ENCODE results near the gene SESN3.
A peak's percentile ranks its signal among the peaks of the same experiment; 100 is the strongest.
"Not testable (repeated sequence)": the region's sequence is repeated elsewhere in the genome, so short reads cannot be mapped to it uniquely, and the experiment has no call there.

The SESN3 gene

DNA sequence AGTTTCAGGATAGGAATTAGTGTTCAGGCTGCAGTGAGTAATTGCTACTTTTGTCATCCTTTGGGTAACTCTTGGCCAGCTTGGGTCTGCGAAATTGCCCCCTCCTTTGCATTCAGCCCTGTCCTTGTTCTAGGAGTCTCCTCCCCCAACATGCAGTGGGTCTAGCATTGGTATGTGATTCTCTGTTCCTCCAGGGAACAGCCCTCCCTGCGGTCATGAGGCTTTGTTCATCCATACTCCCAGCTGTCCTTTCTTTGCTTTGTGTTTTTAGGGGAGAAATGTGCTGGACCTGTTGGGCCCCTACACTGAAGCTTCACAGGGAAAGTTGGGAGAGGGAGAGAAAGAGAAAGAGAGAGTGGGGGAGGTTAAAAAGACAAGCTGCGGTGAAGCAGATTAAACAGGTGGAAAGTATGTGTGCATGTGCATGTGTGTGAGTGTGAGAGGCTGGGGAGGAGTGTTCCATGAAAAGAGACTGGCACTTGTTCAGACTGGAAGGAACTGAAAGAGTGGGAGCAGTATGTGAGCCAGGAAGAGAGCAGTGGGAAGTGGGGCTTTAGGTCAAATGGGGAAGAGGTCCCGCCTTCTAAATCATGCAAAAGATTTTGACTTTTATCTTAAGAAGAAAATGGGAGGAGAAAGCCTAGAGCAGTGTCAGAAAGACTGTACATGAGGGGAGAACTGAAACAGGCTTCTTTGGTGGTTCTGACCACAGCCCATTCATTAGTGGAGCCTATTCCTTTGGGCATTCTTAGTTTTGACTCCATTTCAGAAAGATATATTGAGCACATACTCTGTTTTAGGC lies 17.9 kb upstream of the SESN3 start:
- no peak for DNase-seq

DNA sequence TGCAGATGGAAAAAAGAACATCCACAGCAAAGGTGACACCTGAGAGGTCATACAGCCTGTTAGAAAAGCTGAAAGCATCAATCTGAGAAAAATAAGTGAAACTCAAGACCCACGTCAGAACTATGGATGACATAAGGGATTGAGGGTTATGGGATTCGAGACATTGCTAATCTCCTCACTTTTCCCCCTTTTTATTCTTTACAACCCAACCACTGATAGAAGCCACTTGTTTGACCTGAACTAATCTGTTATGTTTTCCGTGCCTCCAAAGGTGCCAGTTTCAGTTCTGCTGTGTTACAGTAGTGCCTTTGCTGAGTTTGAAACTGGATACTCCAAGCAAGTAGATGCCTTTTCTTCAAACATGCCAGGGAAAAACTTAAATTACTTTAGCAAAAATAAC lies 16.9 kb upstream of the SESN3 start:
- no peak for DNase-seq

DNA sequence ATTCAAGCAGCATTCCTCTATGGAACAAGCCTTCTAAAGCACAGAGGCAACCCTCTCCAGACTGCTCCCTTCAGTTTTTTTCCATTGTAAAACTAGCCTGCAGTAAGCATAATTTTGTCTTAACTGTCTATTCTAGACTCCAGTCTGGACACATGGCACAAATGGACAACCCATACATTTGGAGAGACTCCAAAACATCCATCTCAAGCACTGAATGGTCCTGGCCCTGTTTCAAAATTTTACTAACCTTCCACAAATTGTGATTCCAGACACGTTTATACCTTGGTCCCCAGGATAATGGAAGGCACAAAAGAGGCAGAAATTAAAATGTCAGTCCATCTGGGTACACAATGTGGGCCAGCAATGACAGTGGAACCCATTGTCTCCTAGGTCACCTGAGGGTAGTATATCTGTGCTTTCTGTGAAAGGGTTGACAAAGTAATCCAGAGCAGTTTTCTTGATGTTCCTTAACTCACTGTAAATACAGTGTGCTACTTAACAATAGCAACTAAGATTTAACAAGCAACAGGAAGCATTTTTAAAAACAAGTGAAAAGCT lies 16.2 kb upstream of the SESN3 start:
- no peak for DNase-seq

DNA sequence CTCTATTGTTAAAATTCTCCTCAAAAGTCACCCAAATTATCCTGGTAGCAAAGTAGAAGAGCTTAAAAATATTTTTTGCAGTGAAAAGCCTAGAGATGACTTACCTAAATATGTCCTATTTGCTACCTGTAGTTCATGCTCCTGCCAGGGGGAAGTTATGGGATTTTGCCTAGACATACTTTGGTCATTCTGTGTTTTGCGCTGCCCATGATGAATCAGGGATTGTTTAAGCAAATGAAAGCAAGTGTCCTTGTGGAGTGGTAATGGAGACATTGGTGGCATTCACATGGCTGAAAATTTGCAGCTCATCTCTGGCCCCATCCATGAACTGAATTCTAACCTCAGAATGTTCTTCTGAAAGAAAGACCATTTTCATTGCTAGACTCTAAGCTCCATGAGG lies 14.6 kb upstream of the SESN3 start:
- DNase-seq, result no peak

DNA sequence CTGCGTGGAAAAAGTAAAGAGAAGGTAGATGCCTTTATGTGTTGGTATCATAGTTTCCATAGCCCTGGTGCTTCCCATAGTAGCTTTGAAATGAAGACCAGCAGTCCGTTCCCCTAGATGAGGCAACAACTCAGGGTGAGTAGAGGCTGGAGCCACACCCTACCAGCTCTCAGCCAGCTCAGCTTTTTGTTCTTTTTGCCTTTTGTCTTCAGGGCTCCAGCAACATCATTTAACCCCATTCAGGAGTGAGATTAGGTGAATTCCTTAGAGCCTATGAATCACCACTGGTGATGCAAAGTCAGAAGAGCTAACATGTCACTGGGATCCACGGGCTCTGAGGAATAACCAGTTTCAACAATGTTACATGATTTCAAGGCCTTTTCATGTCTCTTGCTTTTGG lies 14.0 kb upstream of the SESN3 start:
- no peak for DNase-seq

DNA sequence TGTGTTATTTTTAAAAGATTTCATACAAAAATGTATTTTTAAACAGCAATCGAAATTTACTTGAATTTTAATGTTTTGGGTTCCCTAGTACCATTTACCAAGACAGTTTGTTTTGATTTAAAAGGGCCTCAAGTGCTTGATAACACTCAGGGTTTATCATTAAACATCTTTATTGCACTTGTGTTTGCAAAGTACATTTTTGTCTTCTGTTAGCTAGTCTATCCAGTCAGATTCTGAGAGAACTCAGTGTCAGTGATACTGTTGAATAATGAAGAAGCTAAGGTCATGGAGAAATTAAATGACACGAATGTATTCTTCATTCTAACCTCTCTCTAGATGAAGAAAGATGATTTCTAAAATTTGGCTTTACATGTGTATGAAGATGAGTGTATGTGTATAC lies 12.7 kb upstream of the SESN3 start:
- no peak for DNase-seq

DNA sequence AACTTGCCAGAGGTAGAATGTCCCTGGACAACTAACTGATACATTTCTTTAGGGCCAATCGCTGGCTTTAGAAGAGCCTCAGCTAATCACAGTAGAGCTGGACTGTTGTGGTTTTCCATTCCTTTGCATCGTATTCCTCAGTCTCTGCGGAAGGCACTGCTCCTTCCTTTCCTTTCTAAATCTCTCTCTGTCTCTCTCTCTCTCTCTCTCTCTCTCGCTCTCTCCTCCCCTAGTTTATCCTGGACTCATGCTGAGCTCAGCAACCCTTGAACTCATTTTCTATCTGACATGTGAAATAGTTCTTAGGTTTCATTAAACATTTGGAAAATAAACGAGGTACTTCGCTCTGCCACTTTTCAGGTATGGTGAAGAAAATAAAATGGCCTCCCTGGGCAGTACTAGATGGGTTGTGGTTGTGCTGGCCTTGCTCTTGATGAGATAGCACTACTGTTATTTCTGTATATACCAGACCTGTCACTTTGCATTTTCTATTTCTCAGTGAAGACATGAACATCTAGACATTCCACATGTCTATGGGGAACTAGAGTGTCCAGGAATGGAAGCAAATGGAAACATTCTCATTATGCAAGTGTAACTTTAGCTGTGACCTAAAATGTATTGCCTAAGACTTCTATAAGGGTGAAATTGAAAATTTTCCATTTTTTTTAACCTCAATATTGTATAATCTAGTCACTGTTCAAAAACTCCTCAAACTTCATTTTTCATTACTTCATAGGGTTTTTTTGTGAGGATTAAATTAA lies 12.0 kb upstream of the SESN3 start:
- no peak for DNase-seq

DNA sequence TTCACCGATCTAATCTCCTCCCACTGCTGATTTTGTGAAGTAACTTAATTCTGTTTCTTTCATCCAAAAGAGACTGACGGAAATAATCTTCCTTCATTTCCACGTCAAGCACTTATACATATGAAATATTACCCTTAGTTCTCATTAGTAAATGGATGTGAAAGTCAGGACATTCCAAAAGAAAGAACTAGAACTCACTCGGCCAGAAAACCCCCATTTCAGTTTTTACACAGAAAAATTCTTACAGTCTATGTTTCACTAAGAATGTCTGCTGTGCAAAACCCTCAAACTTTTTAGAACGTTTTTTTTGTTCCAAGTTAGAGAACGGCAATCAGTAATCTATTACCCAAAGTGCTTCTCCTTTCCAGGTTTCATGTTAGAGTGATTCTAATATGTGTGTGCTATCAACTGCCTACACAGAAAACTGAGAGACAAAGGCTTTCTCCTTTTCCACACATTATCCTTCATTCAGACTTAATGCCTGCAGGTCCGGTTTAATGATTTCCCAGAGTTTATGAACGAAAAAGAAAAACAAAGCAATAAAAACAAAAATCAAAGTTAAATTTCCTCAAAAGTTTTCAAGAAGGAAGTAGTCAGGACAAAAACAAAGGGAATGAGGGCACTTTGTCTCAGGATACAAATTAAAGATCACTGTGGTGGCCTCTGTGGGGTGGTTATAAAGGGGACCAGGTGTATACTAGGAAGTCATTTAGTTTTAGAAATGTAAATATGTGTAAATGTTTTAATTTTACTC lies 11.3 kb upstream of the SESN3 start:
- no peak for DNase-seq

DNA sequence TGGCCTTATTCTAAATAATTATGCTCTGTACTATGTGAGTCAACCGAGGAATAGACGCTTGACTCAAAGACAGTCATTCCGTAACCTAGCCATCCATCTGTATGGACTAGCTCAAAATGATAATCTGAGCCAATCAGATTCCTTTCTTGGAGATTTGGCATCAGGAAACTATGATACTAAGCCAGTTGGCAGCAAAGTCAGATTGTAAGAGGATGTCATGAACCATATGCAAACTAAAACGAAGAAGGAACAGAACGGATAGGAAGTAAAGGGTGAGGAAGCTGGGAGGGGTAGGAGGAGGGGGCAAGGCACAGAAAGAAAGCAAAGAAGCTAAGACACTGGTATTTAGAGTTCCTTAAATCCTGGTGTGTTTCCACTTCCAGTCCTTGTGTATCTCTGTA lies 10.7 kb upstream of the SESN3 start:
- no peak for DNase-seq

DNA sequence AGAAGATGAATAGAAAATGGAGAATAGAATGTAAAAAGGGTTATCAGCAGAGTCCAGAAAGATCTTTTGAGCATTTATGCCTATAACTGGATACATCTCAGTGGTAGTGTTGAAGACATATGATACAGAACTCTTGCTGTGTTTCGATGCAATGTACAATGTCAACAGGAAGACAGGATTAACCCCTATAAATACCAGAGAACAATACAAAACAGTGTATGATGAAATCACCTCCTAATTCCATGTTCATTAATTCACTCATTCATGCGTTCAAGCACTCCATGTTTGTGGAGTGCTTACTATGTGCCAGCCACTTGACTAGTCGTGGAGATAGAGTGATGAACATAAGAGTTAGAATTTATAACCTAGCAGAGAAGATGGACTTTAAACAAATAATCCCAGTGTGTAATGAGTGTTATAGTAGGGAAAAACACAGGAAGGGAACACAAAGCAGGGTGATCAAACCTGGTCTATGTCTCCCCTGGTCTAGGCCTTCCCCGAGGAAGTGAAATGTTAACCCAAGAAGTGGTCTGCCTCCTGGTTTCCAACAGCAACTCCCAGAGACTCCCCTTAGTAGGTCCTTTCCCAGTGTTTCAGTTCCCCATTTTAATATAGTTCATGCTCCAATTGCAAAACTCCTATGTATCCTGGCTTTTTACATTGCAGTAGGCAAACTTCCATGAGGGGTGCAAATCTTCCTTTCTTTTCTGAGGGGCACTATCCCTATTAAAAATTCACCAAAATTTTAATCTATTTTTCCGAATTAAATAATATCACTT lies 9.1 kb upstream of the SESN3 start:
- DNase-seq, result no peak

DNA sequence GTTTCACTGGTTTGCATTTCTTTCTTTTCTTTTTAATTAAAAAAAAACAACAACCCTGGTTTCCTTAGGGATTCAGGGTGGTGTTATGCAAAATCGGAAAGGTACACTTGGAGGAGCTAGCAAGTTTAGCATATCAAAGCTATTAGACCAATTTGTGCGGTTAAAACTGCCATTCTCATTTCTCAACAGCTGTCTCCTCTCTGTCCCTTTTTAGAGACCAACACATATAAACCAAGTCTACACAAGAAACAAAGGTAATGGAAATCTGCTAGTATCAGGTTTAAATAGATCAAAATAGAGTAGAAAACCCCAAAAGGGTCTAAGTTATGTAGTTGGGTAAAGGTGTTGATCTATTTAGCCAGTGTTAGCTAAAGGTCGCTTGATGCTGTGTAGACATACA lies 1.7 kb upstream of the SESN3 start:
- DNase-seq, result no peak

DNA sequence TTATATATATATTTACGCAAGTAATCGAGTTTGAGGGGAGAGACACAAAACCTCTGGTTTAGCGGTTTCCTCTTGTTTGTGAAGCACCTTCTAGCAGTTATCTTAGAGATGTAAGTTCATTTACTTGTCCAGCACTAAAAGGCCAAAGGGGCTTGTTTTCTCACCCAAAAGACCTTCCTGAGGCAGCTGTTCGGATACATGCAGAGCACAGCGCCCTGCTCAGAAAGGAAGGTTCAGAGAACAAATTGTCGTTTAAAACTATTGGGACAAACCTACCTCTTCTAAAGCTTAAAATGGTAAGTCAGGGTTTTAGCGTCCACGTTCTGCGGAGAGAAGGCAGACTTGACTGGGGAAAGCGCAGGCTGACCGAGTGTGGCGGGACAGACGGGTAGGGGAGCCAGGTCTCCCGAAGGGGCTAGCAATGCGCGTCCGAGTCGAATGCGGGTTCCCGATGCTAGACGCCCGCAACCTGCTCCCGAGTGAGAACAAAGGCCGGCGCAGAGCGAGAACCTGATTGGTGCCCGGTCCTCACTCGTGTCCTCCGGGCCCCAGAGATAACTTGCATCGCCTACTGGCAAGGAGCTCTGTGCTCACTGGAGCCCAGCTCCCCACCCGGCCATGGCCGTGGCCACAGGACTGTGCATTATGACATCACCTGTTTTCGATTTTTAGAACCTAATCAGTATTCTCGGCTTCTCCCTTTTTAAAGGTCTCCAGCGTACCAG lies 1.0 kb upstream of the SESN3 start:
- peak; percentile 80 for DNase-seq

DNA sequence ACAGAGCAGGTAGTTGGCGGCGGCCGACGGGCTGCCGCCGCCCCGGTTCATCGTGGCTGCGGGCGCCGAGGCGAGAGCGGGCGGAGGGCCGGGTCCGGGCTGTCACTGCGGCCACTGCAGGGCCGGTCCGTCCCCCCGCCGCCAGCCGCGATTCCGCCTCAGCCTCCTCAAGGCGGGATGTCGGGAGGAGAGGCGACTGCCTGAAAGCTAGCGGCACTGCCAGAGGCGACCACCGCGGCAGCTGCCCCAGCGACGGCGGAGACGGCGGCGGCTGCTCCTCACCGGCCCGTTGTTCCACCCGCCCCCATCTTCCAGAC lies 234 bp downstream of the SESN3 start:
- DNase-seq, result no peak

DNA sequence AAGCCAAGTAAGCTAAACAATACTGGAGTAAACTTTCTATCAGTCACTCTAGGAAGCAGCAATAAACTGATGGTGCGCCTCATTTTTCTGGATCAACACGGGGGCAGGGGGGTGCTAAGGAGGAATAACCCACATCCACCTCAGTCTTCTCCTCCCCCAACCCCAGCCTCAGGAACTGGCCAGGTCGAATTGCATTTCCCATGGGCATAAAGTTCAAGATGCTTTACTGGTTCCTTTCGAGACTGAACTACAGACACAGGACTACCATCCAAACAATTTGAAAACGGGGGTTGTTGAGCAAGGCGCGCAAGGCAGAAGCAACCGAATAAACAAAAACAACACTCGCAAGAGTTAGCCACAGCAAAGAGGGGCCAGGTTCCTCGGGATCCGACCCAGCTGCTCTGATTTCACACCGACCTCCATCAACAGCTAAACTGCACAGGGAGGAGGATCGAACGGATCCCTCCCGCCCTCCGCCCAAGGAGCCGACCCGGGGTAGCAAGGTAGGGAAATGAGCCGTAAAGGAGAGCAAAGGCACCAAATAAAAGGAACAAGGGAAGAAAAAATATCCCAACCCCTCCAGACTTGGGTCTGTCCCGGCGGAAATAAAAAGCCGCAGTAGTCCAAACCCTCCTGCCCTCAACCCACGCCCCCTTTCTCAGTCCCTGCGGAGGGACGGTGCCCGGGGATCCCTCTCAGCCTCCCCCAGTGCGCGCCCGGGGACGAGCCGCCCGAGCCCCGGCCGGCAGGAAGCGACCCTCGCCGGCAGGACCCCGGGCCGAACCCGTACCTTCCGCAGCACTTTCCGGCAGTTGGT lies 801 bp downstream of the SESN3 start:
- DNase-seq, result peak; percentile 62

DNA sequence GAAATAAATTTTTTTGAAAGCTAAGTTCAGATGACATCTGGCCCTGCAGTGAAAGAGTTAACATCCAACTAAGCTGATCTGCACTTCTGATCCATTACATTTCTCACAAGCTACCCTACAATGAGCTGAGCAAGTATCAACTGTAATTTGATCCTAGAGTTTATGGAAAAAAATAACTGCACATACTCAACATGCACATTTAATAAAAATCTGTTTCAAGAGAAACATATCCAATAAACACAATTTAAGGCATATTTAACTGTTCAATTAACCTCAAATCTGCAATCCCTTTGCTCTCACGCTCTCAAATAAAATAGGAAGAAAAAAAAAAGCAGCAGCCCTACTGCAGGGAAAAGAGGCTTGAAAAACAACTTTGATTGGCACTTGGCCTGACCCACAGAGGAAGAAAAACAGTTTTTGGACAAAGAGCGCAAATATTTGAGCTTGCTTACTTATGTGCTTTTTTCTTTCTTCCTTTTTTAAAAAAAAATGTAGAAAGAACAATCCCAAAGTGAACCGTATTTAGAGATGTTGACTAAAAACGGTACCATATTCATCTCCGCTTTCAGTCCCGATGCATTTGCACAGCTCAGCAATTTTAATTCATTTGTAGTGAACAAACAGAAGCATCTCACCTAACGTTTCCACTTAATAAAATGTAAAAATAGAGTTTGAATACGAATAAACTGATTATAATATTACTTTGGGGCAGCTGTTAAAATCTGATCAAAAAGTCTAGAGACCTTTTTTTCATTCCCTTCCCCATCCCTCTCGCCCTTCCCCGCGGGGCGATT lies 1.6 kb downstream of the SESN3 start:
- no peak for DNase-seq

DNA sequence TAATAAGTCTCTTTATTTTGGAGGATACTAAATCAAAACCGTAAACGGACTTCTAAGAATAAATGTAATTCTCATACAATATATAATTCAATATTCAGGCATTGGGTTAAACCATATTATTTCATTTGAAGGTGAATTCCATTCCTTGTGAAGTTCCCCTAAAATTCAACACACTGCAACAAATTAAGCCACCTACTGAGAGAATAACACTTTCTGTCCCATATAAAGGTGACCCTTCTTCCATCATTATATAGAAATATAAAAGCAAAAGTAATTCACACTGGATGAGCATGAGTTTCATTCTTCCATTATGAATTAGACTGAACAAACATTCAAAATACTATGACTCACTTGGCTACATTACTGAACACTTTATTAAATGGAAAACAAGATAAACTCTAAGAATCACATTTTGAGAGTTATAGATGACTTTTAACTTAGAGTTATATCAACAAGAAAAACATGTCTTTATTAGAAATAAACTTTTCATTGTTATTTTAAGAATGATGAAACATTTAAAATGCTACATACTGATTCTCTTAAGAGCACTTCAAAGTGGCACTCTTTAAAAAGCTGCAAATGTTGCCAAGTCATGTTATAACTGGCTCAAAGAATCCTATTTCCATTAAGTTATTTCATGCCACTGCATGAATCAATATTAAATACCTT lies 2.8 kb downstream of the SESN3 start:
- no peak for DNase-seq

DNA sequence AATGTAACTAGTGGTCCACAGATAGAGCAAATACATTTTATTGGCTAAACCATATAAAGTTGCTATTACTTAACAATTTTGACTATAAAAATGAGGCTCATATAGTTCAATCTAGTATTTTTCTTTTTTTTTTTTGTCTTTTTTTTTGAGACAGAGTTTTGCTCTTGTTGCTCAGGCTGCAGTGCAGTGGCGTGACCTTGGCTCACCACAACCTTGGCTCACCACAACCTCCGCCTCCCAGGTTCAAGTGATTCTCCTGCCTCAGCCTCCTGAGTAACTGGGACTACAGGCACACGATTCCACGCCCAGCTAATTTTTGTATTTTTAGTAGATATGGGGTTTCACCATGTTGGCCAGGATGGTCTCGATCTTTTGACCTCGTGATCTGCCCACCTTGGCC lies 3.9 kb downstream of the SESN3 start:
- DNase-seq, result not testable (repeated sequence)

DNA sequence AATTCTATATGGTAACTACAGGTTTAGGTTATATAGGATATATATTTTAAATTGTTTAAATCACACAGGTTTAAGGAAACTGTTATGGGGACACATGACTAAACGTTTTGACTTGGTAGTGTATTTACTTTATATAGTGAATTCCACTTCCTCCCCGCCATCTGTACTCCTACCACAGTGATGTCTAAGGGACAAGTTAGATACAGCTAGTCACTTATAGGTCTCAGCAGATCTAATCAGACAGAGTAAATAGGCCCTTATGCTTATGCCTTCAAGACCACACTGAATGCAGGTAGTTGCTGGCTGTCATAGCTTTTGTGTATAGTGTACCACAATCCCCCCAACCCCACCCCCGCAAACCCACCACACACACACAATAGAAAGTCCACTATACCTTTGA lies 8.2 kb downstream of the SESN3 start:
- no peak for DNase-seq

DNA sequence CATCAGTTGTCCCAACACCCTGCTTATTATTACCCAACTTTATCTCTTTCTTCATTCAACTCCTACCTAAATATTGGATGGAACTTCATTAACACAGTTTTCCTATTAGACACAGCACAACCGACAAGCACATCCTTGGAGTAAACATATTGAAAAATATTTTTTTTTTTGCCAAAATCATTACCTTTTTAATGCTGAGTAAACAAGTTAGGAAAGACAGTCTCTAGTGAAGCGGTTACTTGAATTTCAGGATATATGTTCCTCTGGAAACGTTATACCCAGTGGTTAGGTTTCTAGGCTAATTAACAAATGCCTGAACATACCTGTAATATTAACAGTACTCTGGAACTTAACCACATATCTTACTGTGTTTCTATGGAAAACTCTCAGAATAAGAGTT lies 11.4 kb downstream of the SESN3 start:
- DNase-seq, result no peak

DNA sequence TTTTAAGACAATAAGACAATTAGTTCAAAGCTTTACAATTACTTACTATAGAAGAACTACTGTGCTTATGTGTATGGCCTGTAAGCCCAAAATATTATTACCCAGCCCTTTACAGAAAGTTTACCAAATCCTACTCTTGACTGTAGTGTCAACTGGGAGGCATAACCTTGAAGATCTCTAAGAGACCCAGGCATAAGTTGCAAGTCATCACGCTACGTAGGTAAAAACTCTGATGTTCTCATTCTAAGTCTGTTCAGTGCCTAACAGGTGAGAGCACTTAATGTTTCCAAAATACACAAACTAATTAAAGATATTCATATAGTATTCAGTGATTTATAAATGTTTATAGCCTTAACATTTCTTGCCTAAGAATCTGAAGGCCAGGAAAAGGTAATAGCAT lies 12.9 kb downstream of the SESN3 start:
- no peak for DNase-seq
